HCT116 (cell line): ENCODE results near the gene SNN.

Experiments
- CEBPB ChIP-seq: IDR thresholded peaks from 2 replicates; pipeline ENCODE4 v1.6.1; 2012; ENCODE audit warnings: low read depth
- EZH2 ChIP-seq: fragments of 200-600 bp; sonication (generic); IDR thresholded peaks from 2 replicates; pipeline ENCODE4 v1.6.1; 2017; ENCODE audit warnings: antibody characterized with exemption, mixed run types
- POLR2A ChIP-seq: IDR thresholded peaks from 2 replicates; pipeline ENCODE4 v1.7.0; 2011; ENCODE audit warnings: borderline replicate concordance; ENCODE audit not compliant: insufficient read depth, insufficient read length; ENCODE audit errors: extremely low read depth
- POLR2AphosphoS5 ChIP-seq: IDR thresholded peaks from 2 replicates; pipeline ENCODE4 v1.6.1; 2011; ENCODE audit warnings: mild to moderate bottlenecking, low read depth, low read length, moderate library complexity
- RAD21 ChIP-seq: IDR thresholded peaks from 2 replicates; pipeline ENCODE4 v1.6.1; 2012; ENCODE audit warnings: low read depth, mild to moderate bottlenecking
- SRF ChIP-seq: IDR thresholded peaks from 2 replicates; pipeline ENCODE4 v1.6.1; 2012; ENCODE audit warnings: low read depth
- YY1 ChIP-seq: IDR thresholded peaks from 2 replicates; pipeline ENCODE4 v1.6.1; 2011; ENCODE audit warnings: low read length, low read depth, moderate library complexity, mild to moderate bottlenecking; ENCODE audit not compliant: insufficient replicate concordance; ENCODE audit errors: extremely low read depth
- TF ChIP-seq, protein P1 (sequence below), 3 experiments: fragments of 200-600 bp in 1 of 3; sonication (generic) in 1 of 3; IDR thresholded peaks in 2 of 3; conservative IDR thresholded peaks in 1 of 3; 2 replicates each; pipeline ENCODE4 v1.5.1; 2012 to 2017; ENCODE audit warnings: low read depth in 2 of 3, low read length in 2 of 3, antibody characterized with exemption in 1 of 3, borderline replicate concordance in 1 of 3, control low read depth in 1 of 3, mild to moderate bottlenecking in 1 of 3, mixed read lengths in 1 of 3, mixed run types in 1 of 3, moderate library complexity in 1 of 3; ENCODE audit not compliant: insufficient read depth in 1 of 3
- TF ChIP-seq, protein P2 (sequence below): IDR thresholded peaks from 2 replicates; pipeline ENCODE4 v1.6.1; 2011; ENCODE audit warnings: mild to moderate bottlenecking, low read length, moderate library complexity; ENCODE audit not compliant: insufficient replicate concordance; ENCODE audit errors: extremely low read depth

GRCh38 chr16:11707679-11708197 is 39.5 kb downstream of the SNN start:
- TF ChIP-seq SRF (no peak), POLR2A (no peak), CEBPB (no peak), YY1 (no peak), EZH2 (no peak), RAD21 (no peak), POLR2AphosphoS5 (no peak)
- TF ChIP-seq, protein P1, sequence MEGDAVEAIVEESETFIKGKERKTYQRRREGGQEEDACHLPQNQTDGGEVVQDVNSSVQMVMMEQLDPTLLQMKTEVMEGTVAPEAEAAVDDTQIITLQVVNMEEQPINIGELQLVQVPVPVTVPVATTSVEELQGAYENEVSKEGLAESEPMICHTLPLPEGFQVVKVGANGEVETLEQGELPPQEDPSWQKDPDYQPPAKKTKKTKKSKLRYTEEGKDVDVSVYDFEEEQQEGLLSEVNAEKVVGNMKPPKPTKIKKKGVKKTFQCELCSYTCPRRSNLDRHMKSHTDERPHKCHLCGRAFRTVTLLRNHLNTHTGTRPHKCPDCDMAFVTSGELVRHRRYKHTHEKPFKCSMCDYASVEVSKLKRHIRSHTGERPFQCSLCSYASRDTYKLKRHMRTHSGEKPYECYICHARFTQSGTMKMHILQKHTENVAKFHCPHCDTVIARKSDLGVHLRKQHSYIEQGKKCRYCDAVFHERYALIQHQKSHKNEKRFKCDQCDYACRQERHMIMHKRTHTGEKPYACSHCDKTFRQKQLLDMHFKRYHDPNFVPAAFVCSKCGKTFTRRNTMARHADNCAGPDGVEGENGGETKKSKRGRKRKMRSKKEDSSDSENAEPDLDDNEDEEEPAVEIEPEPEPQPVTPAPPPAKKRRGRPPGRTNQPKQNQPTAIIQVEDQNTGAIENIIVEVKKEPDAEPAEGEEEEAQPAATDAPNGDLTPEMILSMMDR (IDR thresholded peaks at IDR 0.05 in 2 of 3, conservative IDR thresholded peaks at IDR 0.05 in 1 of 3; ENCODE audit: borderline replicate concordance in 1 of 3, insufficient read depth in 1 of 3, low read depth in 2 of 3, low read length in 2 of 3), result no peak
- TF ChIP-seq, protein P2, sequence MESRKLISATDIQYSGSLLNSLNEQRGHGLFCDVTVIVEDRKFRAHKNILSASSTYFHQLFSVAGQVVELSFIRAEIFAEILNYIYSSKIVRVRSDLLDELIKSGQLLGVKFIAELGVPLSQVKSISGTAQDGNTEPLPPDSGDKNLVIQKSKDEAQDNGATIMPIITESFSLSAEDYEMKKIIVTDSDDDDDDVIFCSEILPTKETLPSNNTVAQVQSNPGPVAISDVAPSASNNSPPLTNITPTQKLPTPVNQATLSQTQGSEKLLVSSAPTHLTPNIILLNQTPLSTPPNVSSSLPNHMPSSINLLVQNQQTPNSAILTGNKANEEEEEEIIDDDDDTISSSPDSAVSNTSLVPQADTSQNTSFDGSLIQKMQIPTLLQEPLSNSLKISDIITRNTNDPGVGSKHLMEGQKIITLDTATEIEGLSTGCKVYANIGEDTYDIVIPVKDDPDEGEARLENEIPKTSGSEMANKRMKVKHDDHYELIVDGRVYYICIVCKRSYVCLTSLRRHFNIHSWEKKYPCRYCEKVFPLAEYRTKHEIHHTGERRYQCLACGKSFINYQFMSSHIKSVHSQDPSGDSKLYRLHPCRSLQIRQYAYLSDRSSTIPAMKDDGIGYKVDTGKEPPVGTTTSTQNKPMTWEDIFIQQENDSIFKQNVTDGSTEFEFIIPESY, result no peak
